GM23338 (cell line): ENCODE results near the gene SMIM14. TPM values are rescaled to one million over a fixed set of nuclear protein-coding genes. Genes with fewer than 3 reads are reported as not detected.

Source experiments
- ATAC-seq: fragments of 200-7000 bp; cut with Tn5 transposase; 3 replicates; pipeline ENCODE4 v1.9.1; 2020
- DNase-seq: peaks from one replicate; pipeline ENCODE4 v3.0.0-alpha.2; 2015; ENCODE audit warnings: low spot score
- H2AFZ ChIP-seq: fragments of 200-600 bp; sonication (generic); 2 replicates; pipeline ENCODE4 v1.8.0; 2016; ENCODE audit warnings: antibody characterized with exemption, mild to moderate bottlenecking, moderate library complexity
- H3F3A ChIP-seq: fragments of 200-600 bp; sonication (generic); replicated peaks from 2 replicates; pipeline ENCODE4 v1.8.0; 2017; ENCODE audit warnings: antibody characterized with exemption, mixed run types, low read depth
- H3K27ac ChIP-seq: fragments of 200-600 bp; sonication (generic); 2 replicates; pipeline ENCODE4 v1.6.1; 2016; ENCODE audit warnings: low read depth
- H3K27me3 ChIP-seq: fragments of 200-600 bp; sonication (generic); 2 replicates; pipeline ENCODE4 v1.8.0; 2016; ENCODE audit warnings: mild to moderate bottlenecking, mixed run types, moderate library complexity; ENCODE audit not compliant: insufficient read depth
- H3K36me3 ChIP-seq: fragments of 200-600 bp; sonication (generic); 2 replicates; pipeline ENCODE4 v1.8.0; 2016; ENCODE audit warnings: mild to moderate bottlenecking; ENCODE audit not compliant: insufficient read depth
- H3K4me1 ChIP-seq: fragments of 200-600 bp; sonication (generic); 2 replicates; pipeline ENCODE4 v1.8.0; 2016; ENCODE audit warnings: mild to moderate bottlenecking, moderate library complexity; ENCODE audit not compliant: insufficient read depth
- H3K4me2 ChIP-seq: fragments of 200-600 bp; sonication (generic); 2 replicates; pipeline ENCODE4 v1.7.1; 2017; ENCODE audit warnings: mixed run types
- H3K4me3 ChIP-seq: fragments of 200-600 bp; sonication (generic); 2 replicates; pipeline ENCODE4 v1.6.1; 2016; ENCODE audit warnings: mixed run types
- H3K79me2 ChIP-seq: fragments of 200-600 bp; sonication (generic); replicated peaks from 2 replicates; pipeline ENCODE4 v1.8.0; 2017; ENCODE audit warnings: mild to moderate bottlenecking; ENCODE audit not compliant: insufficient read depth
- H3K9me2 ChIP-seq: fragments of 200-600 bp; sonication (generic); 2 replicates; pipeline ENCODE4 v1.8.0; 2017; ENCODE audit not compliant: insufficient read depth
- H4K20me1 ChIP-seq: fragments of 200-600 bp; sonication (generic); replicated peaks from 2 replicates; pipeline ENCODE4 v1.8.0; 2017; ENCODE audit warnings: mild to moderate bottlenecking; ENCODE audit not compliant: insufficient read depth
- H3K27ac Mint-ChIP-seq: 2 replicates; pipeline ENCODE4 v1.8.0; 2020; ENCODE audit warnings: inconsistent platforms, mild to moderate bottlenecking, moderate library complexity, mixed read lengths
- H3K27me3 Mint-ChIP-seq: 3 replicates; pipeline ENCODE4 v1.8.0; 2022; ENCODE audit warnings: low read depth, mild to moderate bottlenecking, moderate library complexity, mixed read lengths, inconsistent platforms; ENCODE audit not compliant: insufficient read depth, poor library complexity
- H3K36me3 Mint-ChIP-seq: 3 replicates; pipeline ENCODE4 v1.8.0; 2021; ENCODE audit warnings: low read depth, mild to moderate bottlenecking, inconsistent platforms, moderate library complexity, mixed read lengths
- H3K4me1 Mint-ChIP-seq: 3 replicates; pipeline ENCODE4 v1.8.0; 2020; ENCODE audit warnings: mild to moderate bottlenecking, inconsistent platforms, mixed read lengths
- H3K4me3 Mint-ChIP-seq: 3 replicates; pipeline ENCODE4 v1.8.0; 2021; ENCODE audit warnings: moderate library complexity, mild to moderate bottlenecking, inconsistent platforms, mixed read lengths
- H3K9me3 Mint-ChIP-seq: 3 replicates; pipeline ENCODE4 v1.8.0; 2020; ENCODE audit warnings: moderate library complexity, mild to moderate bottlenecking, inconsistent platforms, mixed read lengths
- EZH2 ChIP-seq: fragments of 200-600 bp; sonication (generic); IDR thresholded peaks from one replicate; pipeline ENCODE4 v1.8.0; 2017; ENCODE audit warnings: antibody characterized with exemption, mild to moderate bottlenecking, low read depth; ENCODE audit not compliant: unreplicated experiment
- EZH2phosphoT487 ChIP-seq: fragments of 200-600 bp; sonication (generic); IDR thresholded peaks from one replicate; pipeline ENCODE4 v1.8.1; 2018; ENCODE audit warnings: antibody characterized with exemption; ENCODE audit not compliant: unreplicated experiment
- JUNB ChIP-seq: IDR thresholded peaks from one replicate; pipeline ENCODE4 v1.6.1; 2016; ENCODE audit warnings: antibody characterized with exemption; ENCODE audit not compliant: unreplicated experiment
- NANOG ChIP-seq: IDR thresholded peaks from 2 replicates; pipeline ENCODE4 v1.6.1; 2016; ENCODE audit warnings: antibody characterized with exemption, borderline replicate concordance
- POLR2AphosphoS5 ChIP-seq: IDR thresholded peaks from 2 replicates; pipeline ENCODE4 v1.6.1; 2016; ENCODE audit warnings: antibody characterized with exemption, low read depth
- ZNF331 ChIP-seq: fragments of 250-450 bp; sonication (Bioruptor Pico); IDR thresholded peaks from 2 replicates; pipeline ENCODE4 v1.5.0; 2020; ENCODE audit warnings: low read depth, mild to moderate bottlenecking, moderate library complexity
- polyA plus RNA-seq: library from polyadenylated mRNA; unstranded; fragments of >200 nt; fragmentation: Nextera tagmentation; extraction: Ambion mirVana; gene quantifications from 2 replicates; pipeline ENCODE4 v1.2.1, GENCODE V29; 2016
- total RNA-seq: library from RNA; depleted of rRNA; stranded (reverse); fragments of >200 nt; shearing (Covaris generic); gene quantifications from 2 replicates; pipeline ENCODE4 v1.2.3, GENCODE V29; 2014
- TF ChIP-seq, protein P1 (sequence below), 2 experiments: fragments of 200-600 bp in 1 of 2; sonication (generic) in 1 of 2; conservative IDR thresholded peaks; 2 replicates each; pipeline versions ENCODE4 v1.5.1 to v1.6.1; 2016 to 2017; ENCODE audit warnings: antibody characterized with exemption in 2 of 2, low read depth in 2 of 2, mild to moderate bottlenecking in 2 of 2, moderate library complexity in 1 of 2
- TF ChIP-seq, protein P2 (sequence below): IDR thresholded peaks from 2 replicates; pipeline ENCODE4 v1.6.1; 2016; ENCODE audit warnings: antibody characterized with exemption
- TF ChIP-seq, protein P3 (sequence below): IDR thresholded peaks from one replicate; pipeline ENCODE4 v1.6.1; 2018; ENCODE audit warnings: antibody characterized with exemption; ENCODE audit not compliant: unreplicated experiment

SMIM14 gene
- total and polyA plus RNA-seq, 2 experiments from 2014 or later, result 29.0 to 52.6 TPM

DNA sequence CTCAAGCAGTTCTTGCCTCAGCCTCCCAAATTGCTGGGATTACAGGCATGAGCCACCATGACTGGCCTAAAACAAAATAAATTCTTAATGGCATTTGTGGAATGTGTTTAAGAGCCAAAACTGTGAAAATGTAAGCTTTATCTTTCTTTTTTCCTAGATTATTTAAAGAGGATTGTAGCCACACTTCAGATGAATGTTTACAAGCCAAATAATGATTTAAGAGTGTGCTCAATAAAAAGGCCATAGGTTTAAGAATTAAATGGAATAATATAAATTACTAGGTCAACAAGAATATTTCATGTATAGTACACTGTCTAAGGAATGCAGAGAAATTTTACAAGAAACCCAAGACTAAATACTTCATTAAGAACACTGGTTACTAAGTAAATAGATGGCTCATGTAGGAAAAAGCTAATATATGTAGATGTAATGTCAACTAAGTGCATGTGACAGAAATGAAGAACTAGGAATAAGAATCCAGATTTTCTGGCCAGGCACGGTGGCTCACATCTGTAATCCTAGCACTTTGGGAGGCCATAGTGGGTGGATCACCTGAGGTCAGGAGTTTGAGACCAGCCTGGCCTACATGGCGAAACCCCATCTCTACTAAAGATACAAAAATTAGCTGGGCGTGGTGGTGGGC lies 90.1 kb downstream of the SMIM14 start:
- no peaks in the 10 kb centered on the region for H3K36me3 ChIP-seq
- no peak overlapping the region for H3K27ac ChIP-seq
- H3K9me2 ChIP-seq, result no peaks in the 10 kb centered on the region
- no peaks in the 10 kb centered on the region for H3K27me3 ChIP-seq
- Mint-ChIP-seq H3K9me3 (no peaks in the 10 kb centered on the region), H3K4me3 (no peak overlapping the region), H3K4me1 (peaks cover 11% of the 10 kb centered on the region; the same call in 2 of the 3 replicates), H3K27me3 (peaks cover 6% of the 10 kb centered on the region), H3K27ac (no peak overlapping the region), H3K36me3 (no peaks in the 10 kb centered on the region)
- no peaks in the 10 kb centered on the region for H3F3A ChIP-seq
- no peak for ATAC-seq
- no peak for DNase-seq
- H3K79me2 ChIP-seq, result no peaks in the 10 kb centered on the region
- H2AFZ ChIP-seq, result no peak overlapping the region
- H3K4me3 ChIP-seq, result no peak overlapping the region
- H3K4me2 ChIP-seq, result no peak overlapping the region
- H3K4me1 ChIP-seq, result peaks cover 12% of the 10 kb centered on the region
- H4K20me1 ChIP-seq, result no peaks in the 10 kb centered on the region
- no peak for TF ChIP-seq EZH2
- TF ChIP-seq, protein P1, sequence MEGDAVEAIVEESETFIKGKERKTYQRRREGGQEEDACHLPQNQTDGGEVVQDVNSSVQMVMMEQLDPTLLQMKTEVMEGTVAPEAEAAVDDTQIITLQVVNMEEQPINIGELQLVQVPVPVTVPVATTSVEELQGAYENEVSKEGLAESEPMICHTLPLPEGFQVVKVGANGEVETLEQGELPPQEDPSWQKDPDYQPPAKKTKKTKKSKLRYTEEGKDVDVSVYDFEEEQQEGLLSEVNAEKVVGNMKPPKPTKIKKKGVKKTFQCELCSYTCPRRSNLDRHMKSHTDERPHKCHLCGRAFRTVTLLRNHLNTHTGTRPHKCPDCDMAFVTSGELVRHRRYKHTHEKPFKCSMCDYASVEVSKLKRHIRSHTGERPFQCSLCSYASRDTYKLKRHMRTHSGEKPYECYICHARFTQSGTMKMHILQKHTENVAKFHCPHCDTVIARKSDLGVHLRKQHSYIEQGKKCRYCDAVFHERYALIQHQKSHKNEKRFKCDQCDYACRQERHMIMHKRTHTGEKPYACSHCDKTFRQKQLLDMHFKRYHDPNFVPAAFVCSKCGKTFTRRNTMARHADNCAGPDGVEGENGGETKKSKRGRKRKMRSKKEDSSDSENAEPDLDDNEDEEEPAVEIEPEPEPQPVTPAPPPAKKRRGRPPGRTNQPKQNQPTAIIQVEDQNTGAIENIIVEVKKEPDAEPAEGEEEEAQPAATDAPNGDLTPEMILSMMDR (conservative IDR thresholded peaks at IDR 0.05; ENCODE audit: low read depth in 2 of 2), result no peak
- TF ChIP-seq JUNB, result no peak
- no peak for TF ChIP-seq NANOG

DNA sequence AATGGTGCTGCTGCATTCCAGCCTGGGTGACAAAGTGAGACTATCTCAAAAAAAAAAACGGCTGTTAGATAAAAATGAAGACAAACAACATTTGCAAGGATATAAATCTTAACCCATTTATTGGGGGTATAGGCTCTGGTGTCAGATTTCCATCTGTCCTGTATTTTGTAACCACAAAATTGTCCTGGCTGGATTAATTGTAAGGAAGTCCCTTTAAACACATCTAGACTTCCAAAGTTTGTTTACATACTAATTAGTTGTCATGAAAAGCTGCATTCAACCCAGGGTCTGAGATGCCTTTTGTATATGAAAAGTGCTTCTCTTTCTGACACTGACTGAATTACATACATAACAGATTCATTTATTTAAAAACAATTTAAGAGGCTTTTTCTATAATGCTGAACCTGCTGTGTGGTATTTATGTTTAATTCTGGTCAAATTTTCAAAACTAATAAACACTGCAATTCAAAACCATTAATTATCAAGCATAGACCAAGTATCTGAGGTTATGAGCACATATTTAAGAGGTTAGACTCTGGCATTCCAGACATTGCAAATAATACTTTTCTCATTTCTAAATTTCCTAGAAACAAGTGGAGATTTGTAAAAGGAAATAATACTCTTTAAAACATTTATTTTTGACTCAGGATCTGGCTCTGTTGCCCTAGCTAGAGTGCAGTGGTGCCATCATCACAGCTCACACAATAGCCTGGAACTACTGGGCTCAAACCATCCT lies 93.9 kb downstream of the SMIM14 start:
- H3K4me1 Mint-ChIP-seq, result peaks cover 28% of the 10 kb centered on the region
- ATAC-seq, result no peak
- H3K79me2 ChIP-seq, result no peaks in the 10 kb centered on the region
- no peaks in the 10 kb centered on the region for H3K9me2 ChIP-seq
- 0 out of 2 replicates have a peak overlapping the region, but pooled peaks have one; percentile 3 for H3K4me2 ChIP-seq
- no peaks in the 10 kb centered on the region for H3K36me3 ChIP-seq
- H3K4me3 Mint-ChIP-seq, result no peak overlapping the region
- H3K4me3 ChIP-seq, result no peak overlapping the region
- H3K4me1 ChIP-seq, result peaks cover 21% of the 10 kb centered on the region
- H3F3A ChIP-seq, result no peaks in the 10 kb centered on the region
- no peaks in the 10 kb centered on the region; the same call in 1 of the 2 replicates for H4K20me1 ChIP-seq
- no peak for DNase-seq
- no peak overlapping the region for H3K27ac ChIP-seq
- H3K27me3 ChIP-seq, result no peaks in the 10 kb centered on the region
- no peaks in the 10 kb centered on the region for H3K9me3 Mint-ChIP-seq
- H2AFZ ChIP-seq, result no peak overlapping the region
- peaks cover 5% of the 10 kb centered on the region for H3K27me3 Mint-ChIP-seq
- no peaks in the 10 kb centered on the region for H3K36me3 Mint-ChIP-seq
- H3K27ac Mint-ChIP-seq, result no peak overlapping the region; the same call in 1 of the 2 replicates
- TF ChIP-seq, protein P2, sequence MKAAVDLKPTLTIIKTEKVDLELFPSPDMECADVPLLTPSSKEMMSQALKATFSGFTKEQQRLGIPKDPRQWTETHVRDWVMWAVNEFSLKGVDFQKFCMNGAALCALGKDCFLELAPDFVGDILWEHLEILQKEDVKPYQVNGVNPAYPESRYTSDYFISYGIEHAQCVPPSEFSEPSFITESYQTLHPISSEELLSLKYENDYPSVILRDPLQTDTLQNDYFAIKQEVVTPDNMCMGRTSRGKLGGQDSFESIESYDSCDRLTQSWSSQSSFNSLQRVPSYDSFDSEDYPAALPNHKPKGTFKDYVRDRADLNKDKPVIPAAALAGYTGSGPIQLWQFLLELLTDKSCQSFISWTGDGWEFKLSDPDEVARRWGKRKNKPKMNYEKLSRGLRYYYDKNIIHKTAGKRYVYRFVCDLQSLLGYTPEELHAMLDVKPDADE, result no peak
- no peak for TF ChIP-seq EZH2
- TF ChIP-seq, protein P3, sequence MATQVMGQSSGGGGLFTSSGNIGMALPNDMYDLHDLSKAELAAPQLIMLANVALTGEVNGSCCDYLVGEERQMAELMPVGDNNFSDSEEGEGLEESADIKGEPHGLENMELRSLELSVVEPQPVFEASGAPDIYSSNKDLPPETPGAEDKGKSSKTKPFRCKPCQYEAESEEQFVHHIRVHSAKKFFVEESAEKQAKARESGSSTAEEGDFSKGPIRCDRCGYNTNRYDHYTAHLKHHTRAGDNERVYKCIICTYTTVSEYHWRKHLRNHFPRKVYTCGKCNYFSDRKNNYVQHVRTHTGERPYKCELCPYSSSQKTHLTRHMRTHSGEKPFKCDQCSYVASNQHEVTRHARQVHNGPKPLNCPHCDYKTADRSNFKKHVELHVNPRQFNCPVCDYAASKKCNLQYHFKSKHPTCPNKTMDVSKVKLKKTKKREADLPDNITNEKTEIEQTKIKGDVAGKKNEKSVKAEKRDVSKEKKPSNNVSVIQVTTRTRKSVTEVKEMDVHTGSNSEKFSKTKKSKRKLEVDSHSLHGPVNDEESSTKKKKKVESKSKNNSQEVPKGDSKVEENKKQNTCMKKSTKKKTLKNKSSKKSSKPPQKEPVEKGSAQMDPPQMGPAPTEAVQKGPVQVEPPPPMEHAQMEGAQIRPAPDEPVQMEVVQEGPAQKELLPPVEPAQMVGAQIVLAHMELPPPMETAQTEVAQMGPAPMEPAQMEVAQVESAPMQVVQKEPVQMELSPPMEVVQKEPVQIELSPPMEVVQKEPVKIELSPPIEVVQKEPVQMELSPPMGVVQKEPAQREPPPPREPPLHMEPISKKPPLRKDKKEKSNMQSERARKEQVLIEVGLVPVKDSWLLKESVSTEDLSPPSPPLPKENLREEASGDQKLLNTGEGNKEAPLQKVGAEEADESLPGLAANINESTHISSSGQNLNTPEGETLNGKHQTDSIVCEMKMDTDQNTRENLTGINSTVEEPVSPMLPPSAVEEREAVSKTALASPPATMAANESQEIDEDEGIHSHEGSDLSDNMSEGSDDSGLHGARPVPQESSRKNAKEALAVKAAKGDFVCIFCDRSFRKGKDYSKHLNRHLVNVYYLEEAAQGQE, result no peak
- no peak for TF ChIP-seq JUNB
- no peak for TF ChIP-seq EZH2phosphoT487
- TF ChIP-seq POLR2AphosphoS5, result no peak
- TF ChIP-seq ZNF331 (CRISPR knock-in tag), result no peak
- TF ChIP-seq NANOG, result no peak
